Body of pancreas (tissue), 4 donors: ENCODE results near the gene ASRGL1.

Experiments used
- CTCF ChIP-seq, 7 experiments: fragments of 450-650 bp in 4 of 7; fragments of 200-600 bp in 3 of 7; sonication (generic) in 3 of 7; IDR thresholded peaks; one replicate each; pipeline ENCODE4 v1.5.1; 2016 to 2019; ENCODE audit warnings: antibody characterized with exemption in 7 of 7
- POLR2A ChIP-seq, 3 donors: fragments of 450-650 bp; IDR thresholded peaks; one replicate each; pipeline ENCODE4 v1.6.1; 2016; ENCODE audit warnings: antibody characterized with exemption in 3 of 3, mild to moderate bottlenecking in 2 of 3

GRCh38 chr11:62295504-62295903 lies 41.7 kb upstream of the ASRGL1 start:
- no peak for TF ChIP-seq CTCF (IDR thresholded peaks at IDR 0.05)
- no peak for TF ChIP-seq POLR2A (IDR thresholded peaks at IDR 0.05)
